IMR-90 (cell line): Measurements from ENCODE around the gene ITGAL.

Source experiments
- CTCF ChIP-seq: conservative IDR thresholded peaks from 2 replicates; pipeline ENCODE4 v1.5.1; 2012; ENCODE audit warnings: mild to moderate bottlenecking, low read depth, low read length, improper control_type of control experiment
- FOS ChIP-seq: fragments of 150-350 bp; IDR thresholded peaks from 2 replicates; pipeline ENCODE4 v1.6.1; 2016; ENCODE audit warnings: low read depth, low read length
- MXI1 ChIP-seq: IDR thresholded peaks from 2 replicates; pipeline ENCODE4 v1.6.1; 2012; ENCODE audit warnings: low read depth, mild to moderate bottlenecking, low read length, moderate library complexity, borderline replicate concordance
- SMC3 ChIP-seq: fragments of 150-350 bp; IDR thresholded peaks from 2 replicates; pipeline ENCODE4 v1.6.1; 2016; ENCODE audit warnings: low read depth, mild to moderate bottlenecking, antibody characterized with exemption, low read length, moderate library complexity

GRCh38 chr16:30488764-30489605 lies 16.4 kb downstream of the ITGAL start:
- TF ChIP-seq CTCF = no peak
- no peak for TF ChIP-seq SMC3
- no peak for TF ChIP-seq MXI1
- no peak for TF ChIP-seq FOS
